OCI-LY1 (cell line): ENCODE results near the gene PACS2.

ENCODE experiments used
- EZH2 ChIP-seq: fragments of 200-600 bp; sonication (generic), shearing (Covaris generic); IDR thresholded peaks from 2 replicates; pipeline ENCODE4 v1.8.0; 2017; ENCODE audit warnings: borderline replicate concordance, mixed run types, mild to moderate bottlenecking, antibody characterized with exemption, low read length, moderate library complexity, mixed read lengths
- TF ChIP-seq, protein P1 (sequence below): fragments of 200-600 bp; sonication (generic), shearing (Covaris generic); IDR thresholded peaks from 2 replicates; pipeline ENCODE4 v1.5.1; 2017; ENCODE audit warnings: mild to moderate bottlenecking, antibody characterized with exemption, low read length, moderate library complexity, mixed read lengths

DNA sequence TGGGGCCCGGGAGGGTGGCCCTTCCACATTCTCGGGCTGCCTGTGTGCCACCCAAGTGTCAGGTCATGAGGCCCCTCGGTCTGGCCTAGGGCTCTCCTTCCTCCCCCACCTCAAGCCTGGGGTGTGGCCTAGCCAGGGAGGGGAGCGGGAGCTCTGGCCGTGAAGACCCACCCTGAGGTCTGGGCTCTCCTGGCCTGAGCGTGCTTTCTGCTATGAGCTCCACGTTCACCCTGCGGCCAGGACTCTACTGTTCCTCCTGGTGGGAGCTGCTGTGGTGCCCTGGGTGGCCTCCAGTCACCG is 12.0 kb downstream of the PACS2 start:
- TF ChIP-seq, protein P1, sequence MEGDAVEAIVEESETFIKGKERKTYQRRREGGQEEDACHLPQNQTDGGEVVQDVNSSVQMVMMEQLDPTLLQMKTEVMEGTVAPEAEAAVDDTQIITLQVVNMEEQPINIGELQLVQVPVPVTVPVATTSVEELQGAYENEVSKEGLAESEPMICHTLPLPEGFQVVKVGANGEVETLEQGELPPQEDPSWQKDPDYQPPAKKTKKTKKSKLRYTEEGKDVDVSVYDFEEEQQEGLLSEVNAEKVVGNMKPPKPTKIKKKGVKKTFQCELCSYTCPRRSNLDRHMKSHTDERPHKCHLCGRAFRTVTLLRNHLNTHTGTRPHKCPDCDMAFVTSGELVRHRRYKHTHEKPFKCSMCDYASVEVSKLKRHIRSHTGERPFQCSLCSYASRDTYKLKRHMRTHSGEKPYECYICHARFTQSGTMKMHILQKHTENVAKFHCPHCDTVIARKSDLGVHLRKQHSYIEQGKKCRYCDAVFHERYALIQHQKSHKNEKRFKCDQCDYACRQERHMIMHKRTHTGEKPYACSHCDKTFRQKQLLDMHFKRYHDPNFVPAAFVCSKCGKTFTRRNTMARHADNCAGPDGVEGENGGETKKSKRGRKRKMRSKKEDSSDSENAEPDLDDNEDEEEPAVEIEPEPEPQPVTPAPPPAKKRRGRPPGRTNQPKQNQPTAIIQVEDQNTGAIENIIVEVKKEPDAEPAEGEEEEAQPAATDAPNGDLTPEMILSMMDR = no peak
- TF ChIP-seq EZH2 = no peak
